Mesenchymal stem cell (in vitro differentiated cells and primary cell): Measurements from ENCODE around the gene STAG3.
"Not testable (repeated sequence)": the region's sequence is repeated elsewhere in the genome, so short reads cannot be mapped to it uniquely, and the experiment has no call there.

Experiments used
- DNase-seq: peaks from one replicate; pipeline ENCODE4 v3.0.0-alpha.2; 2013
- H2AFZ ChIP-seq: one replicate; pipeline ENCODE4 v1.6.1; 2013; ENCODE audit warnings: low read depth, mild to moderate bottlenecking, control low read depth, inconsistent platforms, low read length, moderate library complexity
- H2AK5ac ChIP-seq: 2 replicates; pipeline ENCODE4 v1.6.1; 2013; ENCODE audit warnings: low read length, moderate library complexity, mild to moderate bottlenecking, inconsistent platforms; ENCODE audit not compliant: severe bottlenecking
- H2BK120ac ChIP-seq: one replicate; pipeline ENCODE4 v1.6.1; 2013; ENCODE audit warnings: low read depth, mild to moderate bottlenecking, inconsistent platforms, low read length, moderate library complexity
- H2BK12ac ChIP-seq, 2 experiments: one replicate each; pipeline ENCODE4 v1.6.1; 2013; ENCODE audit warnings: inconsistent platforms in 2 of 2, low read length in 2 of 2, mild to moderate bottlenecking in 2 of 2, moderate library complexity in 2 of 2, control low read depth in 1 of 2
- H2BK15ac ChIP-seq: one replicate; pipeline ENCODE4 v1.6.1; 2013; ENCODE audit warnings: mild to moderate bottlenecking, low read depth, inconsistent platforms; ENCODE audit not compliant: poor library complexity, severe bottlenecking
- H2BK5ac ChIP-seq: 2 replicates; pipeline ENCODE4 v1.6.1; 2013; ENCODE audit warnings: low read depth, mild to moderate bottlenecking, low read length, control low read depth, inconsistent platforms; ENCODE audit not compliant: poor library complexity, severe bottlenecking
- H3K14ac ChIP-seq, 2 experiments: one replicate each; pipeline ENCODE4 v1.6.1; 2013; ENCODE audit warnings: inconsistent platforms in 2 of 2, low read length in 2 of 2, control low read depth in 1 of 2, mild to moderate bottlenecking in 1 of 2, moderate library complexity in 1 of 2
- H3K18ac ChIP-seq, 2 experiments: one replicate each; pipeline ENCODE4 v1.6.1; 2013; ENCODE audit warnings: inconsistent platforms in 2 of 2, low read length in 2 of 2, control low read depth in 1 of 2, low read depth in 1 of 2, mild to moderate bottlenecking in 1 of 2
- H3K23ac ChIP-seq, 2 experiments: one replicate each; pipeline ENCODE4 v1.6.1; 2013; ENCODE audit warnings: inconsistent platforms in 2 of 2, low read length in 2 of 2, mild to moderate bottlenecking in 2 of 2, moderate library complexity in 2 of 2, control low read depth in 1 of 2
- H3K27ac ChIP-seq: 2 replicates; pipeline ENCODE4 v1.5.1; 2013; ENCODE audit warnings: mild to moderate bottlenecking, moderate library complexity, low read length, control low read depth, inconsistent platforms; ENCODE audit not compliant: poor library complexity, severe bottlenecking
- H3K27me3 ChIP-seq, 2 experiments: 2 replicates each; pipeline versions ENCODE4 v1.6.1 to v1.7.0; 2013; ENCODE audit warnings: low read length in 2 of 2, mild to moderate bottlenecking in 2 of 2, moderate library complexity in 2 of 2, control low read depth in 1 of 2, inconsistent platforms in 1 of 2; ENCODE audit not compliant: control insufficient read depth in 1 of 2, insufficient read depth in 1 of 2
- H3K36me3 ChIP-seq, 2 experiments: 2 replicates each; pipeline versions ENCODE4 v1.6.1 to v1.7.0; 2013; ENCODE audit warnings: low read length in 2 of 2, control low read depth in 1 of 2, inconsistent platforms in 1 of 2, low read depth in 1 of 2, mild to moderate bottlenecking in 1 of 2; ENCODE audit not compliant: insufficient read depth in 2 of 2, control insufficient read depth in 1 of 2
- H3K4ac ChIP-seq, 2 experiments: one replicate each; pipeline ENCODE4 v1.6.1; 2013; ENCODE audit warnings: inconsistent platforms in 2 of 2, low read length in 2 of 2, mild to moderate bottlenecking in 2 of 2, moderate library complexity in 2 of 2, control low read depth in 1 of 2, low read depth in 1 of 2
- H3K4me1 ChIP-seq: 2 replicates; pipeline ENCODE4 v1.6.1; 2013; ENCODE audit warnings: low read depth, low read length, control low read depth; ENCODE audit not compliant: control insufficient read depth, insufficient read depth
- H3K4me2 ChIP-seq: 2 replicates; pipeline ENCODE4 v1.6.1; 2013; ENCODE audit warnings: low read length, mild to moderate bottlenecking, inconsistent platforms; ENCODE audit not compliant: poor library complexity, severe bottlenecking
- H3K4me3 ChIP-seq, 2 experiments: 2 replicates each; pipeline versions ENCODE4 v1.5.1 to v1.7.0; 2013; ENCODE audit warnings: low read length in 2 of 2, mild to moderate bottlenecking in 2 of 2, control low read depth in 1 of 2, low read depth in 1 of 2; ENCODE audit not compliant: insufficient read depth in 1 of 2
- H3K79me1 ChIP-seq: replicated peaks from 2 replicates; pipeline ENCODE4 v1.6.1; 2013; ENCODE audit warnings: mild to moderate bottlenecking, control low read depth, low read length, inconsistent platforms; ENCODE audit not compliant: poor library complexity, severe bottlenecking
- H3K9ac ChIP-seq: 2 replicates; pipeline ENCODE4 v1.7.0; 2013; ENCODE audit warnings: mild to moderate bottlenecking, low read length, moderate library complexity
- H3K9me3 ChIP-seq: 2 replicates; pipeline ENCODE4 v1.7.0; 2013; ENCODE audit warnings: mild to moderate bottlenecking, low read length; ENCODE audit not compliant: control insufficient read depth
- H4K8ac ChIP-seq: one replicate; pipeline ENCODE4 v1.6.1; 2013; ENCODE audit warnings: inconsistent platforms, mild to moderate bottlenecking, low read length, moderate library complexity
- H4K91ac ChIP-seq: one replicate; pipeline ENCODE4 v1.6.1; 2013; ENCODE audit warnings: mild to moderate bottlenecking, low read length, inconsistent platforms
- WGBS: methylation state at CpG from one replicate; pipeline ENCODE4 v1.1.7; 2013; ENCODE audit warnings: mixed read lengths; 5-methylcytosine and 5-hydroxymethylcytosine counted together

Gene STAG3

DNA sequence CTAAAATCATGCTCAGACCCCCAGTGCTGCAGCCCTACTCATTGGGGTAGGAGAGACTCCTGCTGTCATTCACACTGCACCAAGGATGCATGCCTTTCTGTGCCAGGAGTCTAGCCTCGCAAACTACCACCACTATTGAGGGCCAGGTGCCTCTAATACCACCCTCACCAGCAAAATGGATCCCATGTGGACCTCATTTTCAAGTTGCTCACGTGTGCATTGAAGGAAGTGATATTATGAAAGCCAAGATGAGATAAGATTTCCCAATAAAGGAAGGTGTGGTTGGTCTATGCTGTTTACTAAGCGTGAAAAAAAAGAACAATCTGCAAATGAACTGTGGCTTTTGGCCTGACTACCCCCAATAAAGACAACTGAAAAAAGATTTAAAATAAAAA lies 36.2 kb upstream of the STAG3 start:
- H4K91ac ChIP-seq = no peak overlapping the region
- no peak overlapping the region for H2AK5ac ChIP-seq
- H3K4me2 ChIP-seq = no peak overlapping the region
- no peak overlapping the region for H3K18ac ChIP-seq
- no peak overlapping the region for H2BK5ac ChIP-seq
- peaks cover 4 to 7% of the 10 kb centered on the region in 2 experiments for H3K27me3 ChIP-seq
- no peak overlapping the region for H3K14ac ChIP-seq
- no peak for DNase-seq
- no peak overlapping the region for H3K4me3 ChIP-seq
- H2AFZ ChIP-seq = no peak overlapping the region
- 75% methylated on average over 2 of the region's 3 CpGs for WGBS
- H3K9ac ChIP-seq = no peak overlapping the region
- no peak overlapping the region for H2BK12ac ChIP-seq
- H4K8ac ChIP-seq = no peak overlapping the region
- no peaks in the 10 kb centered on the region for H3K36me3 ChIP-seq
- H3K9me3 ChIP-seq = no peaks in the 10 kb centered on the region
- H3K23ac ChIP-seq = no peak overlapping the region
- no peak overlapping the region for H3K4ac ChIP-seq
- H2BK15ac ChIP-seq = no peak overlapping the region
- no peaks in the 10 kb centered on the region for H3K4me1 ChIP-seq
- H3K27ac ChIP-seq = no peak overlapping the region
- H3K79me1 ChIP-seq = no peaks in the 10 kb centered on the region
- H2BK120ac ChIP-seq = no peak overlapping the region

DNA sequence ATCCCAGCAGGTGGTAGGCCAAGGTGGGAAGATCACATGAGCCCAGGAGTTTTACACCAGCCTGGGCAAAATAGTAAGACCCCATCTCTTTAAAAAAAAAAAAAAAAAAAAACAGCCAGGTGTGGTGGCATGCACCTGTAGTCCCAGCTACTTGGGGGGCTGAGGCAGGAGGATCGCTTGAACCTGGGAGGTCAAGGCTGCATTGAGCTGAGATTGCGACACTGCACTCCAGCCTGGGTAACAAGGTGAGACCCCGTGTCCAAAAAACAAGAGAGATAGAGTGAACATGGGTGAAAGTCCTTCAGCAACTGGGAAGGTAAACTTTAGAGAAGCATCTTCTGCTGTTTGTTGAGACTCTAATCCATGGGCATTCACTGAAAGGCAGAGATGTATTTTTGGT lies 35.3 kb upstream of the STAG3 start:
- H3K9me3 ChIP-seq = no peaks in the 10 kb centered on the region
- H3K9ac ChIP-seq = no peak overlapping the region
- H3K4ac ChIP-seq = no peak overlapping the region
- H2BK120ac ChIP-seq = no peak overlapping the region
- H3K27me3 ChIP-seq = peaks cover 4 to 7% of the 10 kb centered on the region in 2 experiments
- H3K4me3 ChIP-seq = no peak overlapping the region
- H2AK5ac ChIP-seq = no peak overlapping the region
- 94% methylated on average over 3 of the region's 3 CpGs for WGBS
- H3K14ac ChIP-seq = no peak overlapping the region
- H3K27ac ChIP-seq = no peak overlapping the region
- no peak overlapping the region for H2BK15ac ChIP-seq
- H3K4me1 ChIP-seq = no peaks in the 10 kb centered on the region
- no peaks in the 10 kb centered on the region for H3K79me1 ChIP-seq
- H2BK5ac ChIP-seq = no peak overlapping the region
- H3K18ac ChIP-seq = no peak overlapping the region
- H4K8ac ChIP-seq = no peak overlapping the region
- no peak overlapping the region for H4K91ac ChIP-seq
- H3K4me2 ChIP-seq = no peak overlapping the region
- H2BK12ac ChIP-seq = no peak overlapping the region
- no peak overlapping the region for H3K23ac ChIP-seq
- no peaks in the 10 kb centered on the region for H3K36me3 ChIP-seq
- DNase-seq = no peak
- H2AFZ ChIP-seq = no peak overlapping the region

GRCh38 chr7:100146350-100146749 lies 31.4 kb upstream of the STAG3 start:
- H3K36me3 ChIP-seq, H3K4me3 ChIP-seq, H3K4me2 ChIP-seq, H2AFZ ChIP-seq, H3K79me1 ChIP-seq, H2BK12ac ChIP-seq, H2AK5ac ChIP-seq, H3K23ac ChIP-seq, H3K9me3 ChIP-seq, H3K14ac ChIP-seq, H2BK15ac ChIP-seq, H3K9ac ChIP-seq, H3K4ac ChIP-seq, H3K18ac ChIP-seq, H3K27me3 ChIP-seq, H3K27ac ChIP-seq, H4K91ac ChIP-seq, H2BK120ac ChIP-seq, H2BK5ac ChIP-seq, DNase-seq, H4K8ac ChIP-seq, H3K4me1 ChIP-seq: not testable (repeated sequence)
- WGBS = 96% methylated on average over 4 of the region's 4 CpGs

GRCh38 chr7:100147278-100147677 lies 30.4 kb upstream of the STAG3 start:
- Histone ChIP-seq H3K14ac (no peak overlapping the region), H4K8ac (no peak overlapping the region), H4K91ac (no peak overlapping the region), H3K27ac (no peak overlapping the region), H2AFZ (no peak overlapping the region), H3K23ac (no peak overlapping the region), H3K18ac (no peak overlapping the region), H2BK15ac (no peak overlapping the region), H3K27me3 (no peaks in the 10 kb centered on the region), H3K9me3 (no peaks in the 10 kb centered on the region), H3K4me2 (no peak overlapping the region), H3K36me3 (peaks cover 5 to 9% of the 10 kb centered on the region in 2 experiments), H2BK120ac (no peak overlapping the region), H3K4ac (no peak overlapping the region), H3K4me1 (peaks cover 9% of the 10 kb centered on the region), H2BK5ac (no peak overlapping the region), H3K79me1 (peaks cover 10% of the 10 kb centered on the region), H3K9ac (no peak overlapping the region), H2AK5ac (no peak overlapping the region), H2BK12ac (no peak overlapping the region), H3K4me3 (no peak overlapping the region)
- WGBS = 100% methylated on average over 1 of the region's 2 CpGs
- no peak for DNase-seq
